Sciatic nerve (tissue), 2 donors: ENCODE results near the gene ACVRL1. TPM values are rescaled to one million over a fixed set of nuclear protein-coding genes. Genes with fewer than 3 reads are reported as not detected.
"Not testable (repeated sequence)": the region's sequence is repeated elsewhere in the genome, so short reads cannot be mapped to it uniquely, and the experiment has no call there.

Experiments used
- ATAC-seq: fragments of 200-7000 bp; cut with Tn5 transposase; one replicate; pipeline ENCODE4 v1.9.1; 2020; ENCODE audit warnings: mild to moderate bottlenecking, moderate library complexity
- DNase-seq: peaks from one replicate; pipeline ENCODE4 v3.0.0-alpha.2; 2020; ENCODE audit warnings: low spot score
- intact Hi-C: fragments of 100-400 bp; cut with DNase I; formaldehyde crosslinking; loops from one replicate; pipeline ENCODE4 v1.14.2; 2022
- total RNA-seq: library from RNA; stranded (reverse); fragmentation: NEBNext Ultra II Directional; extraction: Animal tissue kit (Norgen Biotek cat#: 25700); gene quantifications from one replicate; pipeline ENCODE4 v1.2.1, GENCODE V29; 2021
- donor health status: DM: no; HTN: no; CAD: no.
- donor health status: DM: no; HTN: no; CAD: no.

ACVRL1 gene
- total RNA-seq, 1 donor from 2014 or later = 57.6 TPM

GRCh38 chr12:51872689-51872981, 34.7 kb upstream of the ACVRL1 start:
- intact Hi-C loops = no loop called here
- DNase-seq (no peak), ATAC-seq (no peak)

DNA sequence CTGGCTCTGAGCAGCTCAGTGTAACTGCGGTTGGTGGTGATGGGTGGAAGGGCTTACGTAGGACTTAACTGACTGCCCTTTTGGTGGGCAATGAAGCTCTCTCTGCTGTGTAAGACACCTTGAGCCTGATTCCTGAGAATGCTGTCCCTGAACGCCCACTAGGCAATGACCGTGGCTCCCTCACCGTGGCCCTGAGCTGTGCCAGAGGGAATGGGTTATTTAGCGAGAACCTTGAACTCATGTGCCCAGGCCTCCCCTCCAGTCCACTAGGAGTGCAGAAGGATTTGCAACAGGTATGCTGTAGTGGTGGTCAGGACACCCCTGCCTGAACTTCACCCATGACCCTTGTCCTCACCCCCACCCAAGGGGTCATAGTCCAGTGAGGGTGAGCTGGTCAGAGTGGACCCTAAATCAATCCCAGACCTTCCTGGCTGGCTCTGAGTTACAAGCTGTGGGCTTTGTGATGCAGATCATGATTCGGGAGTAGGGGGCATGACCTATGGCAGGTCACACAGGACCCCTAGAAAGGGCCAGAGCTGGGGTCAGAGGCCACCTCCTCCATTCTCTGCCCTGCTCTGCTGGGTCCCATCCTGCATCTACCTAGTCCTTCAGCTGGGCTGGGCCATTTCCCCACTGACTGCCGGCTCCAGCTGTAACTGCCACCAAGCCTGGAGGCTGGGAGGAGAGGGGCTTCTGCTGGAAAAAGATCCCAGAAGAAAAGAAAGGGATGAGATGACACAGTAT, 33.9 kb upstream of the ACVRL1 start:
- ATAC-seq (no peak), DNase-seq (no peak)
- intact Hi-C loops = no loop called here

GRCh38 chr12:51874000-51874399, 33.3 kb upstream of the ACVRL1 start:
- ATAC-seq = no peak
- DNase-seq = peak; percentile 22
- intact Hi-C loops = no loop called here

DNA sequence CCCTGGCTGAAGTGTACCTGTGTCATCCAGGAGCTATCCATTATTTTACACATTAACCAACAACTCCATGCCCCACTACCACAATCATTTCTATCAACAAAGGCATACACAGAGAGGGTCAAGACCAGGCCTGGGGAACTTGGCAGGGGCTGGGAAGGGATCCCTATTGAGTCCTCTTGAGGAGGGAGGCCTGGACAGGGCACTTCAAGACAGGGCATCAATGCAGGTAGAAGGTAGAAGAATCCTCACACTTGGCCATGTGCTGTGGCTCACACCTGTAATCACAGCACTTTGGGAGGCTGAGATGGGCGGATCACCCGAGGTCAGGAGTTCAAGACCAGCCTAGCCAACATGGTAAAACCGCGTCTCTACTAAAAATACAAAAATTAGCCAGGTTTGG, 32.8 kb upstream of the ACVRL1 start:
- DNase-seq (peak; percentile 54), ATAC-seq (no peak)
- intact Hi-C loops = no loop called here

DNA sequence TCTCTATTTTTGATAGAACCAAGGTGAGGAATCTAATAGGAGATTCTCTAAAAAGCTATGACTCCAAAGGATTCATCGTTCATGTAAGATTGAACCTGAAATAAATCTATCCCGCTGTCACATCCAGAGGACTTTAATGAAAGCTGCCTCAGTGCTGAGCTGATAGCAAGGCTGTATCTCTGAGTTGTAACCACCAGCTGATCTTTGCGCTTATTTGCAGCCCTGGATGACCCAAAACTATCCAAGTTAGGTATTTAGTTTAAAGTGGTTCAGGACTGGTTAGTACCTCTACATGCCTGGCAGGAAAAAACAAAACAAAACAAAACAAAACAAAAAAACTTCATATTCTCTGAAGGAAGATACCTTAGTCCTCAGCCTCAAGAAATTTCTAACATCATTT, 28.2 kb upstream of the ACVRL1 start:
- DNase-seq (no peak), ATAC-seq (no peak)

DNA sequence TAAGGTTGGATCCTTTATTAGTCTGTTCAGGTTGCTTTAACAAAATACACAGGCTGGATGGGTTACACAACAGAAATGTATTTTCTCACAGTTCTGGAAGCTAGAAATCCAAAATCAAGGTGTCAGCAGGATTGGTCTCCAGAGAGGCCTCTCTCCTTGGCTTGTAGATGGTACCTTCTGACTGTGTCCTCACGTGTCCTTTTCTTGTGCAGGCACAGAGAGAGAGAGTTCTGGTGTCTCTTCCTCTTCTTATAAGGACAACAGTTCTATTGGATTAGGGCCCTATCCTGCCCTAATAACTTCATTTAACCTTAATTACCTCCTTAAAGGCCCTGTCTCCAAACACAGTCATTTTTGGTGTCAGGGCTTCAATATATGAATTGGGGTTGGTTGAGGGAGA, 24.0 kb upstream of the ACVRL1 start:
- intact Hi-C loops = no loop called here
- DNase-seq (no peak), ATAC-seq (no peak)

More for the DNA sequence above, 28.2 kb upstream of the ACVRL1 start:
- intact Hi-C loops = no loop called here

DNA sequence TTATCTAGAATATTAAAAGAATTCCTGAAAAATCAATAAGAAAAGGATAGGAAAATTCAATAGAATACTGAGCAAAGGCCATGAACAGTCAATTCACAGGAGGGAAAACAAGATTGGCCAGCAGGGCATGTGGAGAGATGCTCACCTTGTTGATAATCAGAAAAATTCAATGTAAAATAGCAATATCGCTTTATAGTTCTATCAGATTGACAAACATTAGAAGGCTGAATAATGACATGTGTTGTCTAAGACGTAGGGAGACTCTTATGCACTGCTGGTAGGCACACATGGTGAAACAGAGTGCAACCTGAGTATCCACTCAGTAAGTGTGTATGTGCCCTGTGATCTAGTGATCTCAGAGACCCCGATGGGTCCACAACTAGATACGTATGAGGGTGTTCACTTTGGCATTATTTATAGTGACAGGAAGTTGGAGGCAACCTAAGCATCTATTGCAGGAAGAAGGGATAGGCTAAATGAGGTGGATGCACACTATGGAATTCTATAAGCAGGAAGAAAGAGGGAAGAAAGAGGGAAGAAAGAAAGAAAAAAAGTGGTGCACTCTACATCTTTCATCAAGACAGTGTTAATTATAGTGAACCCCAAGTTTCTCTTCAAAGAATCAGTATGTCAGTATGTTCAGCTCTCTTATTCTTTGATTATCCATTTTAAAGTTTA, 23.2 kb upstream of the ACVRL1 start:
- intact Hi-C loops = no loop called here

GRCh38 chr12:51884676-51885229, 22.6 kb upstream of the ACVRL1 start:
- ATAC-seq = no peak
- DNase-seq = peak; percentile 12
- intact Hi-C loops = no loop called here

More for the DNA sequence above, 23.2 kb upstream of the ACVRL1 start:
- ATAC-seq (no peak), DNase-seq (no peak)

- intact Hi-C loops, ATAC-seq: not testable (repeated sequence)
- peak; percentile 42 for DNase-seq
These were observed 21.8 kb upstream of the ACVRL1 start for GRCh38 chr12:51885294-51886020.

DNA sequence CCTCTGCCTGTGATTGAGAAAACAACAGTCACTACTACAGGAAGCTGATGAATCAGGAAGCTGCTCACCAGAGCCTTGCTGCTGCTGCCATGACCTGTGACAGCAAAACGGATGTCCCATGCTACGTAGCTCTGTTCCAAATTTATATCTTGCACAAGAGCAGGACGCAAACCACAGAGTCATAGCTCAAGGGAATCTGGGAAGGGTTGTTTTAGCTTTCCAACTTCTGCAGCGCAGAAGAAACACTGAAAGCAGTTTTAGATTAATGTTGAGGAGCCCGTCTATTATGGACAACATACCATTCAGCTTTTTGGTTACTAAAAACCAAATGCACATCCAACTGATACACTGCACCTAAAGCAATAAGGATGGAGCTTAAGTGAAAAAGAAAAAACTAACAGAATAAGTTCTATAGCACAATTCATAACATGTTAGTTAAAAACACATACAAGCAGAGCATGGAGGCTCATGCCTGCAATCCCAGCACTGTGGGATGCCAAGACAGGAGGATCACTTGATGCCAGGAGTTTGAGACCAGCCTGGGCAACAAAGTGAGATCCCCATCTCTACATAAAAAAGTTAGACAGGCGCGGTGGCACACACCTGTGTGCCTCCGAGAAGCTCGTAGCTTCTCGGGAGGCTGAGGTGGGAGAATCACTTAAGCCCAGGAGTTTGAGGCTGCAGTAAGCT, 21.1 kb upstream of the ACVRL1 start:
- DNase-seq = peak; percentile 82
- ATAC-seq = peak; percentile 97
- intact Hi-C loops = no loop called here

DNA sequence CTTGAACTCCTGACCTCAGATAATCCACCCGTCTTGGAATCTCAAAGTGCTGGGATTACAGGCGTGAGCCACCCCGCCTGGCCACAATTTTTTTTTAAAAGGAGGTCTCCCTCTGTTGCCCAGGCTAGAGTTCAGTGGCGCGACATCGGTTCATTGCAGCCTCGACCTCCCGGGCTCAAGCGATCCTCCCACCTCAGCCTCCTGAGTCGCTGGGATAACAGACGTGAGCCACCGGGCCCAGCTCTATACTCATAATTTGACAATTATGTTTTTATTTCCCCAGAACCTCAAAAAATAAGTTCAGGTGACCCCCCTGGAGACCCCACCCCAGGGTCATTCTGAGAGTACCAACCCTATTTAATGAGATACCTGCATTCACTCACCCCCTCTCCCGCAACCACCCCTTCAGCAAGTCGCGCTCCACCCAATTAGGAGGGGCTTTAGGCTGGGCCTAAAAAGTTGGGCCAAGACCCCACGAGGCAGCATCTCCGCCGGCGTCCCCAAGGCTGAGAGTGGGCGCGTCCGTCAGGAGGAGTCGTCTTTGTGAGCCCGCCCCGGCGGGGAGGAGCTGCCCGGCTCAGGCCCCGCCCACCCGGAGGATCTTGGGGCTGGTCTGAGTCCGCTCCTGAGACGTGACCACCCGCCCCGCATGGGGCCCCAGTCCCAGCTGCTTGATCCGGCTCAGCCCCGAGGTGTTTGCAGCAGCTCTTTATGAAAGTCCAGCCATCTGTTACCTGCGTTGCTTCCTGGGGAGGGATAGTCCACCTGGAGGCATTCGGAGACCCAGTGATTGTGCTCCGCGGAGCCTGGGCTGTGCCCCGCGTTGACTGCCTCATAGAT, 19.6 kb upstream of the ACVRL1 start, which contains the start of gene ANKRD33:
Gene ANKRD33, plus strand, starts transcription at position 628 of the 840 bp plus-strand sequence. Its CDS starts 84 bp downstream, at position 712.
- intact Hi-C loops = no loop called here
- ATAC-seq (peak; percentile 25), DNase-seq (peak; percentile 82)

GRCh38 chr12:51888316-51889215, 18.7 kb upstream of the ACVRL1 start:
- ATAC-seq (no peak), DNase-seq (no peak)
- intact Hi-C loops = no loop called here

DNA sequence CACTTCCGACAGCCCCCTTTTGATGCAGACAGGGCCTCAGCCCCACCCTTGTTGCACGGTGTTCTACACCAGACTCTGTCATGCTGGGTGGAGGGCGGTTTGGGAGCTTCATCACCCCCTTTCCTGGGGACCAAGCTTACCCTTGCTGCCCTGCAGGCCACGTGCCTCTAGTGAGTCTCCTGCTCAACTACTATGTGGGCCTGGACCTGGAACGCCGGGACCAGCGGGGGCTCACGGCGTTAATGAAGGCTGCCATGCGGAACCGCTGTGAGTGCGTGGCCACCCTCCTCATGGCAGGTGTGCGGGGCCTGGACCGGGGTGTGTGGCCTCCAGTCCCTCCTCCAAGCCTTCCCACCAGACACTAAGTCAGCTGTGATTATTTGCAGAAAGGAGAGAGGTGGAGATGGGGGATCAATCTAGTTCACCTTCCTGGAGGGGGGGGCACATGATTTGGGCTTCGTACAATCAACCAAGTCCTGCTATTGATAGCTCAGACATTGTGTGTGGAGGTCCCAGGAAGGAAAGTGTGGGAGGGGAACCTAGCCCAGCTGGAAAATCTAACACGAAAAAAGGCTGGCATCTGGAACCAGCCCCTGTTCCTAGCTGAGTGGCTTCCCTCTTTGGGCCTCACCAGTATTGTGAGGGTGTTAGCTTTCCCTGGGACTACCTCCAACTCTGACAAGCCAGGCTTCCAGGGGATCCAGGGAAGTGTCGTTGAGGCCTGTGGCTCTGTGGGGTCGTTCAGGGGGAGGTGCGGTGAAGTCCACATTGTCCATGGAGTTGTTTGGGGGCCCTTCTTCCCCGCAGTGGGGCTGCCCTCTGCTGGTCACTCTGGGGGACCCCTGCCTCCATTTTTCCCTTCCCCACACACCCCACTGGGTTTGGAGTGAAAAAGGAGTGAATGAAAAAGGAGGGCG, 17.8 kb upstream of the ACVRL1 start:
- intact Hi-C loops = no loop called here
- ATAC-seq (no peak), DNase-seq (peak; percentile 49)

DNA sequence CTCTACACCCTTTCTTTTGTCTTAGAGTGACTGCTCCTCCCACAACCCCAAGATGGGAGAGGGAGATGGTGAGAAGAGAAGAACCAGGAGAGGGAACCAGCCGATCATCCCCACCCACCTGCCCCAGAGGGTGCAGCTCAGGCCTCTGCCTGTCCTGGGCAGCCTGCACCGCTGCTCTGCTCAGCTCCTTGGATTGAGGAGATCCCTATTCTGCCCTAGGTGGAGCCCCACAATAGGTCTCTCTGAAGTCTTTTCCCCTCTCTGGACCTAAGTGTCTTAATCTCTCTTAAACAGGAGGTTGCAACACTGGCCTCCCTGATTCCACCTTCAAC, 17.2 kb upstream of the ACVRL1 start:
- intact Hi-C loops = no loop called here
- DNase-seq (peak; percentile 43), ATAC-seq (no peak)

DNA sequence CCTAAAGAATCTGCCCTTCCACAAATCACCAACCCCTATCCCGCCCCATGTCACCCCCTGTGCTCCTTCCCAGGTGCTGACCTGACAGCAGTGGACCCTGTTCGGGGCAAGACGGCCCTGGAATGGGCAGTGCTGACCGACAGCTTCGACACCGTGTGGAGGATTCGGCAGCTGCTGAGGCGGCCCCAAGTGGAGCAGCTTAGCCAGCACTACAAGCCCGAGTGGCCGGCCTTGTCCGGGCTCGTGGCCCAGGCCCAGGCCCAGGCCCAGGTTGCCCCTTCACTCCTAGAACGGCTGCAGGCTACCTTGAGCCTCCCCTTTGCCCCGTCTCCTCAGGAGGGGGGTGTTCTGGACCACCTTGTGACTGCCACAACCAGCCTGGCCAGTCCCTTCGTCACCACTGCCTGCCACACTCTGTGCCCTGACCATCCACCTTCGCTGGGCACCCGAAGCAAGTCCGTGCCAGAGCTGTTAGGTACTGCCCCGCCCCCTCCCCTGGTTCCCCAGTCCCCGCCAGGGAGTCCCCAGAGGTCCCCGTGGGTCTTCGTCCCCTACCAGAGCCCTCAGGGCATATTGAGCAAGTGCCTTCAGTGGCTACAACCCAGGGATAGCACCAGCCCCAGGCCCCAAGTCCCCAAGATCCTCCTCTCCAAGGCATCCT, 16.7 kb upstream of the ACVRL1 start:
- DNase-seq = peak; percentile 59
- no peak for ATAC-seq
- intact Hi-C loops = no loop called here

DNA sequence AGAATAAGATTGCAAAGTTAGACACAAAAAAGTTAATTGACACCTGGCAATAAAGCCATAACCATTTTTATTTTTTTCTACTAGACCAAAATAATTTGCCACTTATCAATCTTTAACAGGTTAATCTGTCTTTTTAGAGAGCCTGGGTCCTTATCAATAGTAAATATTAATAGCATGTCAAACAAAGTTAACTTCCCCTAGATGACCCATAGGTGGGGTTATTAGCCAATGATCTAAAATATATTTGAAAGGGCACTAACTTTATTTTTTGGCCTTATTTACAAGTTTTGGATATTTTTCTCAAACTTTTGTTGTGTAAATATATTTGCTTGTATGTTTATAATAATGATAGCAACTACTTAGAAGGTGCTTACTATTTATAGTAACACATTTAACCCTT, 15.5 kb upstream of the ACVRL1 start:
- intact Hi-C loops = no loop called here
- DNase-seq = no peak
- ATAC-seq = no peak
